Measurements from ENCODE around the gene RETREG3.
"Not testable (repeated sequence)": the region's sequence is repeated elsewhere in the genome, so short reads cannot be mapped to it uniquely, and the experiment has no call there.

The RETREG3 gene

GRCh38 chr17:42609182-42609813 is at the start of gene RETREG3, which contains the start of gene TUBG1:
Gene RETREG3, minus strand, starts transcription at chr17:42609374. Its CDS starts 50 bp downstream, at chr17:42609324.
Gene TUBG1, plus strand, starts transcription at chr17:42609683. Its CDS starts 55 bp downstream, at chr17:42609738.
- peak; percentile 83 for FAIRE-seq

GRCh38 chr17:42657824-42658588 is 48.8 kb upstream of the RETREG3 start:
- DNase-seq (ENCODE audit: low spot score) (no peak), FAIRE-seq (no peak)

More at GRCh38 chr17:42609182-42609813, at the start of gene RETREG3, which contains the start of gene TUBG1:
- peak; percentile 98 for DNase-seq (ENCODE audit: low spot score)

GRCh38 chr17:42655528-42655927 is 46.4 kb upstream of the RETREG3 start:
- FAIRE-seq (no peak), DNase-seq (ENCODE audit: low spot score) (peak; percentile 17)

GRCh38 chr17:42653179-42654124 is 44.3 kb upstream of the RETREG3 start:
- FAIRE-seq, result no peak
- no peak for DNase-seq (ENCODE audit: low spot score)

- FAIRE-seq (no peak), DNase-seq (ENCODE audit: low spot score) (no peak)
These were observed 42.2 kb upstream of the RETREG3 start for GRCh38 chr17:42651392-42651791.

- FAIRE-seq, result peak; percentile 87
- DNase-seq (ENCODE audit: low spot score), result peak; percentile 65
These were observed 38.6 kb upstream of the RETREG3 start for GRCh38 chr17:42647778-42648177.

GRCh38 chr17:42642336-42642735 is 33.2 kb upstream of the RETREG3 start:
- no peak for FAIRE-seq
- DNase-seq (ENCODE audit: low spot score), result no peak

GRCh38 chr17:42640121-42640520 is 30.9 kb upstream of the RETREG3 start:
- no peak for DNase-seq (ENCODE audit: low spot score)
- no peak for FAIRE-seq

GRCh38 chr17:42639525-42640113 is 30.4 kb upstream of the RETREG3 start:
- FAIRE-seq (no peak), DNase-seq (ENCODE audit: low spot score) (no peak)

GRCh38 chr17:42632949-42633444 is 23.8 kb upstream of the RETREG3 start:
- FAIRE-seq, result no peak
- no peak for DNase-seq (ENCODE audit: low spot score)

- no peak for FAIRE-seq
- no peak for DNase-seq (ENCODE audit: low spot score)
These were observed 20.3 kb upstream of the RETREG3 start for GRCh38 chr17:42629411-42630009.

- not testable (repeated sequence) for DNase-seq (ENCODE audit: low spot score); FAIRE-seq
These were observed 18.0 kb upstream of the RETREG3 start for GRCh38 chr17:42627032-42627764.

- FAIRE-seq, result no peak
- peak; percentile 49 for DNase-seq (ENCODE audit: low spot score)
These were observed 14.8 kb upstream of the RETREG3 start for GRCh38 chr17:42623732-42624596.

- DNase-seq (ENCODE audit: low spot score), result no peak
- no peak for FAIRE-seq
These were observed 14.1 kb upstream of the RETREG3 start for GRCh38 chr17:42623271-42623670.

- DNase-seq (ENCODE audit: low spot score); FAIRE-seq: not testable (repeated sequence)
These were observed 12.8 kb upstream of the RETREG3 start for GRCh38 chr17:42621987-42622386.

GRCh38 chr17:42618442-42619150 is 9.4 kb upstream of the RETREG3 start:
- peak; percentile 38 for FAIRE-seq
- DNase-seq (ENCODE audit: low spot score), result peak; percentile 33

- FAIRE-seq, result no peak
- no peak for DNase-seq (ENCODE audit: low spot score)
These were observed 8.8 kb upstream of the RETREG3 start for GRCh38 chr17:42617956-42618431.

- FAIRE-seq, result no peak
These were observed 4.6 kb upstream of the RETREG3 start for GRCh38 chr17:42613699-42614295.

More at GRCh38 chr17:42613699-42614295, 4.6 kb upstream of the RETREG3 start:
- no peak for DNase-seq (ENCODE audit: low spot score)
